HL-60 (cell line): ENCODE results near the gene YLPM1.
A peak's percentile ranks its signal among the peaks of the same experiment; 100 is the strongest.

ENCODE experiments used
- DNase-seq, 2 experiments: peaks; one replicate each; pipeline ENCODE4 v3.0.0-alpha.2; 2010 to 2020; ENCODE audit warnings: low read depth in 1 of 2, low spot score in 1 of 2
- H3K27ac ChIP-seq: fragments of 250-450 bp; sonication (Bioruptor Pico); replicated peaks from 2 replicates; pipeline ENCODE4 v1.5.1; 2020; ENCODE audit warnings: mild to moderate bottlenecking, moderate library complexity
- H3K27me3 ChIP-seq: fragments of 250-450 bp; sonication (Bioruptor Pico); 2 replicates; pipeline ENCODE4 v1.5.1; 2021; ENCODE audit warnings: mild to moderate bottlenecking, moderate library complexity; ENCODE audit not compliant: insufficient read depth, poor library complexity, severe bottlenecking
- H3K4me3 ChIP-seq: replicated peaks from 2 replicates; pipeline ENCODE4 v1.5.1; 2011; ENCODE audit warnings: mild to moderate bottlenecking, control low read depth, low read length; ENCODE audit not compliant: insufficient read depth
- GABPA ChIP-seq: IDR thresholded peaks from 2 replicates; pipeline ENCODE4 v1.6.1; 2012; ENCODE audit warnings: low read depth
- POLR2AphosphoS5 ChIP-seq: IDR thresholded peaks from 2 replicates; pipeline ENCODE4 v1.6.1; 2012; ENCODE audit warnings: low read depth
- SPI1 ChIP-seq: IDR thresholded peaks from 2 replicates; pipeline ENCODE4 v1.6.1; 2012; ENCODE audit warnings: low read depth, mild to moderate bottlenecking, borderline replicate concordance
- TF ChIP-seq, protein P1 (sequence below): IDR thresholded peaks from 2 replicates; pipeline ENCODE4 v1.6.1; 2012; ENCODE audit warnings: low read depth; ENCODE audit not compliant: insufficient replicate concordance
- TF ChIP-seq, protein P2 (sequence below): IDR thresholded peaks from one replicate; pipeline ENCODE4 v1.5.1; 2011; ENCODE audit warnings: low read length, control low read depth, inconsistent platforms; ENCODE audit not compliant: insufficient read depth

YLPM1 gene

DNA sequence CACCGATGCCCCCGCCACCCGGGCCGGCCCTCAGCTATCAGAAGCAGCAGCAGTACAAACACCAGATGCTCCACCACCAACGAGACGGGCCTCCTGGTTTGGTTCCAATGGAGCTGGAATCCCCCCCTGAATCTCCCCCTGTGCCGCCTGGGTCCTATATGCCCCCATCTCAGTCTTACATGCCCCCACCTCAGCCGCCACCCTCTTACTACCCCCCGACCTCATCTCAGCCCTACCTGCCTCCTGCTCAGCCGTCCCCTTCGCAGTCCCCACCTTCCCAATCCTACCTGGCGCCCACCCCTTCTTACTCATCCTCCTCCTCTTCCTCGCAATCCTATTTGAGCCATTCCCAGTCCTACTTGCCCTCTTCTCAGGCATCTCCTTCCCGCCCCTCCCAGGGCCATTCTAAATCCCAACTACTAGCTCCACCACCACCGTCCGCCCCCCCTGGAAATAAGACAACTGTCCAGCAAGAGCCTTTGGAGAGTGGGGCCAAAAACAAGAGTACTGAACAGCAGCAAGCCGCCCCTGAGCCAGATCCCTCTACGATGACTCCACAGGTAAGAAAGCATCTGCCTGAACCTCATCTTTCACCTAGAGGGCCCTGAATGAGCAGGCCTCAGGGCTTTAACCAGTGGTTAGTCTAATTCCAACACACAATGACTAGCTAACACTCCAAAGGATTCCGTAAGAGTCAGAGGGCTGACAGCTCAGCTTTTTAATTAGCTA lies 851 bp downstream of the YLPM1 start:
- DNase-seq: no peak
- TF ChIP-seq, protein P1, sequence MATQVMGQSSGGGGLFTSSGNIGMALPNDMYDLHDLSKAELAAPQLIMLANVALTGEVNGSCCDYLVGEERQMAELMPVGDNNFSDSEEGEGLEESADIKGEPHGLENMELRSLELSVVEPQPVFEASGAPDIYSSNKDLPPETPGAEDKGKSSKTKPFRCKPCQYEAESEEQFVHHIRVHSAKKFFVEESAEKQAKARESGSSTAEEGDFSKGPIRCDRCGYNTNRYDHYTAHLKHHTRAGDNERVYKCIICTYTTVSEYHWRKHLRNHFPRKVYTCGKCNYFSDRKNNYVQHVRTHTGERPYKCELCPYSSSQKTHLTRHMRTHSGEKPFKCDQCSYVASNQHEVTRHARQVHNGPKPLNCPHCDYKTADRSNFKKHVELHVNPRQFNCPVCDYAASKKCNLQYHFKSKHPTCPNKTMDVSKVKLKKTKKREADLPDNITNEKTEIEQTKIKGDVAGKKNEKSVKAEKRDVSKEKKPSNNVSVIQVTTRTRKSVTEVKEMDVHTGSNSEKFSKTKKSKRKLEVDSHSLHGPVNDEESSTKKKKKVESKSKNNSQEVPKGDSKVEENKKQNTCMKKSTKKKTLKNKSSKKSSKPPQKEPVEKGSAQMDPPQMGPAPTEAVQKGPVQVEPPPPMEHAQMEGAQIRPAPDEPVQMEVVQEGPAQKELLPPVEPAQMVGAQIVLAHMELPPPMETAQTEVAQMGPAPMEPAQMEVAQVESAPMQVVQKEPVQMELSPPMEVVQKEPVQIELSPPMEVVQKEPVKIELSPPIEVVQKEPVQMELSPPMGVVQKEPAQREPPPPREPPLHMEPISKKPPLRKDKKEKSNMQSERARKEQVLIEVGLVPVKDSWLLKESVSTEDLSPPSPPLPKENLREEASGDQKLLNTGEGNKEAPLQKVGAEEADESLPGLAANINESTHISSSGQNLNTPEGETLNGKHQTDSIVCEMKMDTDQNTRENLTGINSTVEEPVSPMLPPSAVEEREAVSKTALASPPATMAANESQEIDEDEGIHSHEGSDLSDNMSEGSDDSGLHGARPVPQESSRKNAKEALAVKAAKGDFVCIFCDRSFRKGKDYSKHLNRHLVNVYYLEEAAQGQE: no peak
- TF ChIP-seq GABPA: no peak
- no peak for TF ChIP-seq POLR2AphosphoS5
- TF ChIP-seq, protein P2, sequence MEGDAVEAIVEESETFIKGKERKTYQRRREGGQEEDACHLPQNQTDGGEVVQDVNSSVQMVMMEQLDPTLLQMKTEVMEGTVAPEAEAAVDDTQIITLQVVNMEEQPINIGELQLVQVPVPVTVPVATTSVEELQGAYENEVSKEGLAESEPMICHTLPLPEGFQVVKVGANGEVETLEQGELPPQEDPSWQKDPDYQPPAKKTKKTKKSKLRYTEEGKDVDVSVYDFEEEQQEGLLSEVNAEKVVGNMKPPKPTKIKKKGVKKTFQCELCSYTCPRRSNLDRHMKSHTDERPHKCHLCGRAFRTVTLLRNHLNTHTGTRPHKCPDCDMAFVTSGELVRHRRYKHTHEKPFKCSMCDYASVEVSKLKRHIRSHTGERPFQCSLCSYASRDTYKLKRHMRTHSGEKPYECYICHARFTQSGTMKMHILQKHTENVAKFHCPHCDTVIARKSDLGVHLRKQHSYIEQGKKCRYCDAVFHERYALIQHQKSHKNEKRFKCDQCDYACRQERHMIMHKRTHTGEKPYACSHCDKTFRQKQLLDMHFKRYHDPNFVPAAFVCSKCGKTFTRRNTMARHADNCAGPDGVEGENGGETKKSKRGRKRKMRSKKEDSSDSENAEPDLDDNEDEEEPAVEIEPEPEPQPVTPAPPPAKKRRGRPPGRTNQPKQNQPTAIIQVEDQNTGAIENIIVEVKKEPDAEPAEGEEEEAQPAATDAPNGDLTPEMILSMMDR: no peak
- TF ChIP-seq SPI1: no peak
- Histone ChIP-seq H3K27ac (peak overlapping the region; percentile 92), H3K4me3 (peak overlapping the region; percentile 72), H3K27me3 (no peaks in the 10 kb centered on the region)

DNA sequence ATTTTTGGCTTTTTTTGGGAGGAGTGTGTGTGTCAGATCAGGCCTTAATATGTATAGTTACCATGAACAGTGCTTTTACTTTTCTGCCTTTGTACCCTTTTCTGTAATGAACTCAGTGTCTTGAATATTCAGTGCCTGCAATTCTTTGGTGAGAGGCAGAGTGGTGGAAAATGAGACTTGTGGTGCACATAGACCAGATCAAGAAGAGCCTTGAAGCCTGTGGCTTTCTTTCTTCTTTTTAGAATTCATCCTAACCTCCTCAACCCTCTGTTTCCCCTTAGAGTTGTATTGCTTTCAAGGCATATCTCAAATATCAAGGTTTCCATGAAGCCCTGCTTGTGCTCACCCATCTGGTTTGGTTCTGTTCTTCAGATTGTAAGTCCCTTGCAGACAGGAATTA lies 2.6 kb downstream of the YLPM1 start:
- Histone ChIP-seq H3K4me3 (peak overlapping the region; percentile 72), H3K27ac (no peak overlapping the region), H3K27me3 (no peaks in the 10 kb centered on the region)
- no peak for DNase-seq
- no peak for TF ChIP-seq POLR2AphosphoS5
- no peak for TF ChIP-seq GABPA
- TF ChIP-seq, protein P1: no peak
- TF ChIP-seq, protein P2: no peak
- no peak for TF ChIP-seq SPI1

DNA sequence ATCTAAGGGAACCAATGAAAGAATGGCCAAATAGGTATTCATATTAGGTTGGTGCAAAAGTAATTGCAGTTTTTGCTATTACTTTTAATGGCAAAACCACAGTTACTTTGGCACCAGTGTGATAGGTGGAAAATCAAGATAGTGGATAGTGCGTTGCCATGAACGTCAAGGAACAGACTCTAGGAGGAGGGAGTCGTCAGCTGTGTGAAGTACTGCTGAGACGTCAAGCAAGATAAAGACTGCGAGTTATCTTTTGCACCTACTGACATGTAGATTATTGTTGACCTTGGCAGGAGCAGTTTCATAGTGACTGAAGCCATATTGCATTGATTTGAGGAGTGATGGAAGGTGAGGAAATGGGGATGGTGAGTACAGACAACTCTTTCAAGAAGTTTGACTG lies 8.3 kb downstream of the YLPM1 start:
- H3K27ac ChIP-seq: no peak overlapping the region
- H3K4me3 ChIP-seq: no peak overlapping the region
- no peaks in the 10 kb centered on the region for H3K27me3 ChIP-seq
- TF ChIP-seq, protein P2: no peak
- TF ChIP-seq, protein P1: no peak
- TF ChIP-seq GABPA: no peak
- no peak for TF ChIP-seq SPI1
- TF ChIP-seq POLR2AphosphoS5: no peak
- no peak for DNase-seq
